GM21447 (cell line): ENCODE measurements around the gene MUC21.
"Not testable (repeated sequence)": the region's sequence is repeated elsewhere in the genome, so short reads cannot be mapped to it uniquely, and the experiment has no call there.

Experiments
- ATAC-seq: cut with Tn5 transposase; IDR thresholded peaks from one replicate; pipeline ENCODE4 v1.9.1; 2021; ENCODE audit not compliant: unreplicated experiment

Gene MUC21

GRCh38 chr6:30966154-30966553, 17.4 kb upstream of the MUC21 start:
- no peak for ATAC-seq

- ATAC-seq: not testable (repeated sequence)
Measured at GRCh38 chr6:30969171-30969570, 14.3 kb upstream of the MUC21 start.

GRCh38 chr6:30970946-30971345, 12.6 kb upstream of the MUC21 start:
- no peak for ATAC-seq

GRCh38 chr6:30972816-30973215, 10.7 kb upstream of the MUC21 start:
- ATAC-seq: no peak

- ATAC-seq: no peak
Measured at GRCh38 chr6:30974490-30975252, 8.8 kb upstream of the MUC21 start.

GRCh38 chr6:30979141-30979540, 4.4 kb upstream of the MUC21 start:
- no peak for ATAC-seq

GRCh38 chr6:30979690-30980089, 3.8 kb upstream of the MUC21 start:
- ATAC-seq: no peak

GRCh38 chr6:30981942-30982772, 1.4 kb upstream of the MUC21 start:
- ATAC-seq: no peak

- no peak for ATAC-seq
Measured at GRCh38 chr6:30985490-30985889, 2.0 kb downstream of the MUC21 start.

GRCh38 chr6:30987304-30987703, 3.8 kb downstream of the MUC21 start:
- ATAC-seq: no peak

- ATAC-seq: no peak
Measured at GRCh38 chr6:30988209-30988825, 4.8 kb downstream of the MUC21 start.

GRCh38 chr6:30990422-30991086, 7.0 kb downstream of the MUC21 start:
- ATAC-seq: no peak

- no peak for ATAC-seq
Measured at GRCh38 chr6:30991891-30992290, 8.4 kb downstream of the MUC21 start.

- no peak for ATAC-seq
Measured at GRCh38 chr6:30997301-30997700, 13.8 kb downstream of the MUC21 start.

- ATAC-seq: no peak
Measured at GRCh38 chr6:30998785-30999184, 15.3 kb downstream of the MUC21 start.

GRCh38 chr6:31000067-31000860, 16.7 kb downstream of the MUC21 start:
- ATAC-seq: not testable (repeated sequence)

GRCh38 chr6:31001281-31001888, 17.9 kb downstream of the MUC21 start:
- no peak for ATAC-seq

GRCh38 chr6:31002471-31002870, 19.0 kb downstream of the MUC21 start:
- ATAC-seq: no peak

GRCh38 chr6:31004794-31005193, 21.3 kb downstream of the MUC21 start:
- no peak for ATAC-seq
